HEK293 (cell line): Measurements from ENCODE around the gene VOPP1.

ENCODE experiments used
- CTCF ChIA-PET: fragments of 350-600 bp; formaldehyde crosslinking; extraction: SDS; loops from one replicate; lab custom pipeline; 2021; ENCODE audit warnings: antibody characterized with exemption; lab: Yijun Ruan, JAX
- POLR2A ChIA-PET: fragments of 300-600 bp; formaldehyde crosslinking; extraction: SDS; loops from one replicate; lab custom pipeline; 2020; ENCODE audit warnings: antibody characterized with exemption, inconsistent platforms; lab: Yijun Ruan, JAX
- H3K27ac ChIP-seq: fragments of 200-500 bp; sonication (Bioruptor generic); 2 replicates; pipeline ENCODE4 v1.5.1; 2014; ENCODE audit warnings: low read depth, low read length, control low read depth, inconsistent platforms; ENCODE audit errors: extremely low read depth
- H3K36me3 ChIP-seq, 2 experiments: fragments of 200-500 bp in 1 of 2; sonication (Bioruptor generic) in 1 of 2; 1 replicate in 1 of 2; 2 replicates in 1 of 2; pipeline ENCODE4 v1.5.1; 2014 to 2017; ENCODE audit warnings: inconsistent platforms in 2 of 2, low read length in 2 of 2; ENCODE audit not compliant: control insufficient read depth in 2 of 2, insufficient read depth in 1 of 2
- H3K4me1 ChIP-seq: fragments of 200-500 bp; sonication (Bioruptor generic); 2 replicates; pipeline ENCODE4 v1.5.1; 2014; ENCODE audit warnings: mild to moderate bottlenecking, low read length, inconsistent platforms; ENCODE audit not compliant: control insufficient read depth, insufficient read depth
- H3K4me3 ChIP-seq: 2 replicates; pipeline ENCODE4 v1.5.1; 2011; ENCODE audit warnings: low read depth, mild to moderate bottlenecking, control low read depth, low read length, moderate library complexity
- H3K9me3 ChIP-seq: fragments of 200-500 bp; sonication (Bioruptor generic); 2 replicates; pipeline ENCODE4 v1.5.1; 2014; ENCODE audit warnings: low read depth, low read length, inconsistent platforms; ENCODE audit not compliant: control insufficient read depth, insufficient read depth
- KLF8 ChIP-seq: fragments of 450-650 bp; formaldehyde crosslinking; IDR thresholded peaks from 2 replicates; pipeline ENCODE4 v1.5.1; 2016; ENCODE audit warnings: missing biosample characterization, missing genetic modification characterization
- MEIS1 ChIP-seq: sonication (generic); formaldehyde crosslinking; IDR thresholded peaks from 2 replicates; pipeline ENCODE4 v1.8.1; 2022; ENCODE audit warnings: missing genetic modification reagents, mild to moderate bottlenecking, borderline replicate concordance
- MYNN ChIP-seq: fragments of 450-650 bp; formaldehyde crosslinking; IDR thresholded peaks from 2 replicates; pipeline ENCODE4 v1.5.1; 2016; ENCODE audit warnings: missing biosample characterization, missing genetic modification characterization, borderline replicate concordance
- OSR2 ChIP-seq: fragments of 450-650 bp; formaldehyde crosslinking; IDR thresholded peaks from 2 replicates; pipeline ENCODE4 v1.5.1; 2016; ENCODE audit warnings: missing biosample characterization, missing genetic modification characterization
- SCRT2 ChIP-seq: fragments of 450-650 bp; formaldehyde crosslinking; IDR thresholded peaks from 2 replicates; pipeline ENCODE4 v1.5.1; 2016; ENCODE audit warnings: missing biosample characterization, missing genetic modification characterization
- SP3 ChIP-seq: fragments of 450-650 bp; formaldehyde crosslinking; IDR thresholded peaks from 2 replicates; pipeline ENCODE4 v1.5.1; 2016; ENCODE audit warnings: missing biosample characterization, missing genetic modification characterization
- ZIC2 ChIP-seq: fragments of 450-650 bp; formaldehyde crosslinking; IDR thresholded peaks from 2 replicates; pipeline ENCODE4 v1.5.1; 2016; ENCODE audit warnings: missing biosample characterization, missing genetic modification characterization
- ZNF140 ChIP-seq: fragments of 450-650 bp; formaldehyde crosslinking; IDR thresholded peaks from 2 replicates; pipeline ENCODE4 v1.5.1; 2016; ENCODE audit warnings: missing biosample characterization, missing genetic modification characterization
- ZNF248 ChIP-seq: fragments of 450-650 bp; formaldehyde crosslinking; IDR thresholded peaks from 2 replicates; pipeline ENCODE4 v1.5.1; 2017; ENCODE audit warnings: missing biosample characterization, missing genetic modification characterization
- ZNF335 ChIP-seq: fragments of 450-650 bp; formaldehyde crosslinking; conservative IDR thresholded peaks from 2 replicates; pipeline ENCODE4 v1.5.1; 2016; ENCODE audit warnings: missing biosample characterization, missing genetic modification characterization
- ZNF362 ChIP-seq: fragments of 450-650 bp; formaldehyde crosslinking; IDR thresholded peaks from 2 replicates; pipeline ENCODE4 v1.5.1; 2016; ENCODE audit warnings: missing biosample characterization, missing genetic modification characterization
- ZNF423 ChIP-seq: fragments of 450-650 bp; formaldehyde crosslinking; IDR thresholded peaks from 2 replicates; pipeline ENCODE4 v1.5.1; 2016; ENCODE audit warnings: missing biosample characterization, missing genetic modification characterization
- ZNF549 ChIP-seq: fragments of 450-650 bp; IDR thresholded peaks from 2 replicates; pipeline ENCODE4 v1.5.1; 2018; ENCODE audit warnings: missing biosample characterization, missing genetic modification characterization, mild to moderate bottlenecking, inconsistent platforms, moderate library complexity
- ZNF596 ChIP-seq: fragments of 450-650 bp; IDR thresholded peaks from 2 replicates; pipeline ENCODE4 v1.5.0; 2018; ENCODE audit warnings: missing biosample characterization, mild to moderate bottlenecking, missing genetic modification characterization, moderate library complexity
- ZNF623 ChIP-seq: fragments of 450-650 bp; formaldehyde crosslinking; IDR thresholded peaks from 2 replicates; pipeline ENCODE4 v1.5.1; 2016; ENCODE audit warnings: missing biosample characterization, missing genetic modification characterization
- ZNF626 ChIP-seq: fragments of 450-650 bp; sonication (Bioruptor Pico); formaldehyde crosslinking; IDR thresholded peaks from 2 replicates; pipeline ENCODE4 v1.5.1; 2018; ENCODE audit warnings: missing biosample characterization, missing genetic modification characterization, inconsistent platforms
- ZSCAN23 ChIP-seq: fragments of 450-650 bp; formaldehyde crosslinking; IDR thresholded peaks from 2 replicates; pipeline ENCODE4 v1.5.1; 2016; ENCODE audit warnings: missing biosample characterization, missing genetic modification characterization
- TF ChIP-seq, protein P1 (sequence below): fragments of 450-650 bp; formaldehyde crosslinking; IDR thresholded peaks from 2 replicates; pipeline ENCODE4 v1.5.1; 2016; ENCODE audit warnings: missing biosample characterization, missing genetic modification characterization
- TF ChIP-seq, protein P2 (sequence below): fragments of 450-650 bp; formaldehyde crosslinking; IDR thresholded peaks from 2 replicates; pipeline ENCODE4; 2016; ENCODE audit warnings: missing biosample characterization, missing genetic modification characterization
- TF ChIP-seq, protein P3 (sequence below): IDR thresholded peaks from 2 replicates; pipeline ENCODE4 v1.6.1; 2011; ENCODE audit warnings: mild to moderate bottlenecking, low read depth, low read length, borderline replicate concordance

VOPP1 gene

GRCh38 chr7:55574051-55574717 lies 1.9 kb upstream of the VOPP1 start:
- H3K4me3 ChIP-seq = no peak overlapping the region
- peak; percentile 52 for TF ChIP-seq ZNF335 (tag by site-specific recombination)
- TF ChIP-seq ZSCAN23 (tag by site-specific recombination) = no peak
- TF ChIP-seq ZNF248 (tag by site-specific recombination) = no peak
- CTCF ChIA-PET = interaction anchor here (0.8 kb wide), 1 partner anchor 462 kb away, joined by 7 read pairs; no protein-coding TSS in a partner anchor
- H3K4me1 ChIP-seq = peaks cover 11% of the 10 kb centered on the region; the same call in 1 of the 2 replicates
- POLR2A ChIA-PET = interaction anchor here (1.1 kb wide), 1 partner anchor 208 kb away, joined by 3 read pairs; no protein-coding TSS in a partner anchor
- no peak overlapping the region for H3K27ac ChIP-seq
- H3K36me3 ChIP-seq = no peaks in the 10 kb centered on the region
- H3K9me3 ChIP-seq = no peaks in the 10 kb centered on the region

- peak; percentile 85 for TF ChIP-seq SCRT2 (tag by site-specific recombination)
- TF ChIP-seq, protein P1, sequence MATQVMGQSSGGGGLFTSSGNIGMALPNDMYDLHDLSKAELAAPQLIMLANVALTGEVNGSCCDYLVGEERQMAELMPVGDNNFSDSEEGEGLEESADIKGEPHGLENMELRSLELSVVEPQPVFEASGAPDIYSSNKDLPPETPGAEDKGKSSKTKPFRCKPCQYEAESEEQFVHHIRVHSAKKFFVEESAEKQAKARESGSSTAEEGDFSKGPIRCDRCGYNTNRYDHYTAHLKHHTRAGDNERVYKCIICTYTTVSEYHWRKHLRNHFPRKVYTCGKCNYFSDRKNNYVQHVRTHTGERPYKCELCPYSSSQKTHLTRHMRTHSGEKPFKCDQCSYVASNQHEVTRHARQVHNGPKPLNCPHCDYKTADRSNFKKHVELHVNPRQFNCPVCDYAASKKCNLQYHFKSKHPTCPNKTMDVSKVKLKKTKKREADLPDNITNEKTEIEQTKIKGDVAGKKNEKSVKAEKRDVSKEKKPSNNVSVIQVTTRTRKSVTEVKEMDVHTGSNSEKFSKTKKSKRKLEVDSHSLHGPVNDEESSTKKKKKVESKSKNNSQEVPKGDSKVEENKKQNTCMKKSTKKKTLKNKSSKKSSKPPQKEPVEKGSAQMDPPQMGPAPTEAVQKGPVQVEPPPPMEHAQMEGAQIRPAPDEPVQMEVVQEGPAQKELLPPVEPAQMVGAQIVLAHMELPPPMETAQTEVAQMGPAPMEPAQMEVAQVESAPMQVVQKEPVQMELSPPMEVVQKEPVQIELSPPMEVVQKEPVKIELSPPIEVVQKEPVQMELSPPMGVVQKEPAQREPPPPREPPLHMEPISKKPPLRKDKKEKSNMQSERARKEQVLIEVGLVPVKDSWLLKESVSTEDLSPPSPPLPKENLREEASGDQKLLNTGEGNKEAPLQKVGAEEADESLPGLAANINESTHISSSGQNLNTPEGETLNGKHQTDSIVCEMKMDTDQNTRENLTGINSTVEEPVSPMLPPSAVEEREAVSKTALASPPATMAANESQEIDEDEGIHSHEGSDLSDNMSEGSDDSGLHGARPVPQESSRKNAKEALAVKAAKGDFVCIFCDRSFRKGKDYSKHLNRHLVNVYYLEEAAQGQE (tag by site-specific recombination) = no peak
- no peak for TF ChIP-seq ZNF362 (tag by site-specific recombination)
- POLR2A ChIA-PET = interaction anchor here (1.1 kb wide), 1 partner anchor 207 kb away, joined by 3 read pairs; no protein-coding TSS in a partner anchor
- CTCF ChIA-PET = interaction anchor here (0.6 to 1.0 kb wide), 3 partner anchors 12 to 191 kb away, joined by 3 read pairs; no protein-coding TSS in a partner anchor
- Histone ChIP-seq H3K36me3 (no peaks in the 10 kb centered on the region), H3K27ac (peak overlapping the region; percentile 38; the same call in 1 of the 2 replicates), H3K4me3 (peak overlapping the region; percentile 33; the same call in 1 of the 2 replicates), H3K9me3 (no peaks in the 10 kb centered on the region), H3K4me1 (peaks cover 11% of the 10 kb centered on the region; the same call in 1 of the 2 replicates)
Observed at GRCh38 chr7:55573234-55573900, 1.1 kb upstream of the VOPP1 start.

GRCh38 chr7:55571511-55572377 lies 558 bp downstream of the VOPP1 start:
- H3K36me3 ChIP-seq = no peaks in the 10 kb centered on the region
- H3K9me3 ChIP-seq = no peaks in the 10 kb centered on the region
- peak overlapping the region; percentile 83; the same call in 1 of the 2 replicates for H3K27ac ChIP-seq
- ChIA-PET POLR2A (interaction anchor here (1.0 kb wide), 1 partner anchor 206 kb away, joined by 3 read pairs; no protein-coding TSS in a partner anchor), CTCF (interaction anchor here (0.6 to 0.7 kb wide), 2 partner anchors 283 to 431 kb away, joined by 3 to 6 read pairs; no protein-coding TSS in a partner anchor)
- peak overlapping the region; percentile 78 for H3K4me3 ChIP-seq
- H3K4me1 ChIP-seq = peaks cover 11% of the 10 kb centered on the region; the same call in 1 of the 2 replicates
- no peak for TF ChIP-seq ZNF626 (tag by site-specific recombination)
- TF ChIP-seq ZNF423 = peak; percentile 57
- TF ChIP-seq, protein P2, sequence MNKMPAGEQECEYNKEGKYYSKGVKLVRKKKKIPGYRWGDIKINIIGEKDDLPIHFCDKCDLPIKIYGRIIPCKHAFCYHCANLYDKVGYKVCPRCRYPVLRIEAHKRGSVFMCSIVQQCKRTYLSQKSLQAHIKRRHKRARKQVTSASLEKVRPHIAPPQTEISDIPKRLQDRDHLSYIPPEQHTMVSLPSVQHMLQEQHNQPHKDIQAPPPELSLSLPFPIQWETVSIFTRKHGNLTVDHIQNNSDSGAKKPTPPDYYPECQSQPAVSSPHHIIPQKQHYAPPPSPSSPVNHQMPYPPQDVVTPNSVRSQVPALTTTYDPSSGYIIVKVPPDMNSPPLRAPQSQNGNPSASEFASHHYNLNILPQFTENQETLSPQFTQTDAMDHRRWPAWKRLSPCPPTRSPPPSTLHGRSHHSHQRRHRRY (tag by site-specific recombination) = no peak
- TF ChIP-seq MYNN = no peak
- TF ChIP-seq OSR2 (tag by site-specific recombination) = peak; percentile 15; the same call in 1 of the 2 replicates
- TF ChIP-seq SP3 (tag by site-specific recombination) = peak; percentile 47; the same call in 1 of the 2 replicates
- no peak for TF ChIP-seq ZNF549 (tag by site-specific recombination)
- TF ChIP-seq ZNF623 = no peak
- TF ChIP-seq ZNF140 (tag by site-specific recombination) = no peak
- TF ChIP-seq, protein P3, sequence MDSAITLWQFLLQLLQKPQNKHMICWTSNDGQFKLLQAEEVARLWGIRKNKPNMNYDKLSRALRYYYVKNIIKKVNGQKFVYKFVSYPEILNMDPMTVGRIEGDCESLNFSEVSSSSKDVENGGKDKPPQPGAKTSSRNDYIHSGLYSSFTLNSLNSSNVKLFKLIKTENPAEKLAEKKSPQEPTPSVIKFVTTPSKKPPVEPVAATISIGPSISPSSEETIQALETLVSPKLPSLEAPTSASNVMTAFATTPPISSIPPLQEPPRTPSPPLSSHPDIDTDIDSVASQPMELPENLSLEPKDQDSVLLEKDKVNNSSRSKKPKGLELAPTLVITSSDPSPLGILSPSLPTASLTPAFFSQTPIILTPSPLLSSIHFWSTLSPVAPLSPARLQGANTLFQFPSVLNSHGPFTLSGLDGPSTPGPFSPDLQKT = no peak
- TF ChIP-seq KLF8 (tag by site-specific recombination) = peak; percentile 72; the same call in 1 of the 2 replicates
- TF ChIP-seq ZIC2 = peak; percentile 29; the same call in 1 of the 2 replicates
- no peak for TF ChIP-seq ZNF596 (tag by site-specific recombination)
- no peak for TF ChIP-seq MEIS1 (CRISPR knock-in tag)
